Psoas muscle (tissue), 8 donors: Measurements from ENCODE around the gene GCK. TPM values are rescaled to one million over a fixed set of nuclear protein-coding genes. Genes with fewer than 3 reads are reported as not detected.

Source experiments
- ATAC-seq, 4 donors: fragments of 200-7000 bp; cut with Tn5 transposase; one replicate each; pipeline ENCODE4 v1.9.1; 2020; ENCODE audit warnings: moderate library complexity in 3 of 4, mild to moderate bottlenecking in 2 of 4
- DNase-seq, 2 donors: peaks; one replicate each; pipeline ENCODE4 v3.0.0-alpha.2; 2020
- H3K27ac ChIP-seq: fragments of 200-600 bp; one replicate; pipeline ENCODE4 v1.8.0; 2022
- H3K27me3 ChIP-seq, 3 donors: fragments of 200-600 bp in 1 of 3; one replicate each; pipeline versions ENCODE4 v1.6.1 to v1.8.0; 2013 to 2022; ENCODE audit warnings: low read length in 2 of 3, mild to moderate bottlenecking in 2 of 3, moderate library complexity in 1 of 3; ENCODE audit not compliant: insufficient read depth in 3 of 3
- H3K36me3 ChIP-seq, 2 donors: fragments of 200-600 bp in 1 of 2; one replicate each; pipeline versions ENCODE4 v1.6.1 to v1.8.0; 2013 to 2022; ENCODE audit warnings: low read depth in 1 of 2, mild to moderate bottlenecking in 1 of 2, moderate library complexity in 1 of 2; ENCODE audit not compliant: insufficient read depth in 1 of 2
- H3K4me1 ChIP-seq: fragments of 200-600 bp; one replicate; pipeline ENCODE4 v1.8.0; 2022
- H3K4me3 ChIP-seq: fragments of 200-600 bp; one replicate; pipeline ENCODE4 v1.8.0; 2022; ENCODE audit warnings: mild to moderate bottlenecking
- H3K9me3 ChIP-seq: fragments of 200-600 bp; one replicate; pipeline ENCODE4 v1.8.0; 2022
- CTCF ChIP-seq: fragments of 200-600 bp; IDR thresholded peaks from one replicate; pipeline ENCODE4 v1.8.0; 2022; ENCODE audit warnings: antibody characterized with exemption
- WGBS, 3 donors: extraction: QIAGEN DNeasy Blood & Tissue Kit; methylation state at CpG; one replicate each; pipeline versions ENCODE4 v1.1.6 to v1.1.7; 2013; 5-methylcytosine and 5-hydroxymethylcytosine counted together
- intact Hi-C, 2 donors: fragments of 100-400 bp; cut with DNase I; formaldehyde crosslinking; loops; one replicate each; pipeline versions ENCODE4 v1.11.0 to v1.14.2; 2022
- polyA plus RNA-seq, 3 donors: library from polyadenylated mRNA; stranded (reverse); fragments of 200-250 nt; gene quantifications; one replicate each; pipeline ENCODE4 v1.2.3, GENCODE V29; 2013
- total RNA-seq, 4 donors: library from RNA; stranded (reverse); fragmentation: NEBNext Ultra II Directional in 2 of 4; extraction: Animal tissue kit (Norgen Biotek cat#: 25700) in 2 of 4; gene quantifications; one replicate each; pipeline versions ENCODE4 v1.2.1 to v1.2.4, GENCODE V29; 2021 to 2023
- donor health status: healthy with polysubstance abuse.
- donor health status: DM: no; HTN: no; CAD: no; lungs with moderate emphysema.
- donor health status: Bipolar disorder and iron deficiency.
- donor health status: healthy.
- donor health status: DM: yes; HTN: yes; CAD: no.
- donor health status: DM: no; HTN: no; CAD: no.
- donor health status: DM: no; HTN: no; CAD: no.
- donor health status: DM: yes; HTN: yes; CAD: no.

Gene GCK
- total and polyA plus RNA-seq, 7 donors: 0.07 to 0.11 (median 0.08) TPM; not detected in 4

GRCh38 chr7:44158873-44159631 lies 30.2 kb downstream of the GCK start:
- H3K27me3 ChIP-seq: no peaks in the 10 kb centered on the region
- no peak overlapping the region for H3K4me3 ChIP-seq
- no peaks in the 10 kb centered on the region for H3K9me3 ChIP-seq
- DNase-seq (no peak), ATAC-seq (peak in 1 of 4 donors; percentile 42)
- peaks cover 8% of the 10 kb centered on the region for H3K4me1 ChIP-seq
- 58 to 66% (median 59%) methylated on average over 11 to 12 of the region's 12 CpGs for WGBS, 3 donors
- H3K36me3 ChIP-seq: no peaks in the 10 kb centered on the region
- H3K27ac ChIP-seq: no peak overlapping the region
- intact Hi-C loops: no loop called here
- TF ChIP-seq CTCF: no peak

GRCh38 chr7:44158096-44158872 lies 31.0 kb downstream of the GCK start:
- H3K27me3 ChIP-seq: no peaks in the 10 kb centered on the region
- no peaks in the 10 kb centered on the region for H3K36me3 ChIP-seq
- no peaks in the 10 kb centered on the region for H3K9me3 ChIP-seq
- intact Hi-C loops: no loop called here
- peaks cover 8% of the 10 kb centered on the region for H3K4me1 ChIP-seq
- no peak for TF ChIP-seq CTCF
- DNase-seq (no peak), ATAC-seq (no peak)
- H3K27ac ChIP-seq: no peak overlapping the region
- WGBS, 3 donors: 51 to 61% (median 53%) methylated on average over 10 of the region's 10 CpGs
- H3K4me3 ChIP-seq: no peak overlapping the region

GRCh38 chr7:44157116-44158080 lies 31.8 kb downstream of the GCK start:
- no peaks in the 10 kb centered on the region for H3K36me3 ChIP-seq
- no peak overlapping the region for H3K27ac ChIP-seq
- intact Hi-C loops: no loop called here
- no peak for TF ChIP-seq CTCF
- H3K9me3 ChIP-seq: no peaks in the 10 kb centered on the region
- ATAC-seq (no peak), DNase-seq (no peak)
- no peaks in the 10 kb centered on the region for H3K27me3 ChIP-seq
- peaks cover 8% of the 10 kb centered on the region for H3K4me1 ChIP-seq
- no peak overlapping the region for H3K4me3 ChIP-seq
- 72 to 79% (median 72%) methylated on average over 15 of the region's 15 CpGs for WGBS, 3 donors

- Histone ChIP-seq H3K4me1 (peaks cover 8% of the 10 kb centered on the region), H3K27ac (no peak overlapping the region), H3K27me3 (no peaks in the 10 kb centered on the region), H3K4me3 (no peak overlapping the region), H3K9me3 (no peaks in the 10 kb centered on the region), H3K36me3 (no peaks in the 10 kb centered on the region)
- TF ChIP-seq CTCF: no peak
- intact Hi-C loops: no loop called here
- 81 to 90% (median 83%) methylated on average over 4 of the region's 4 CpGs for WGBS, 3 donors
- ATAC-seq: no peak
- no peak for DNase-seq
Measured at GRCh38 chr7:44156453-44157010, 32.7 kb downstream of the GCK start.
